ENCODE results near the gene APC. TPM values are rescaled to one million over a fixed set of nuclear protein-coding genes. Genes with fewer than 3 reads are reported as not detected.

Gene APC
- total RNA-seq, 1 experiment from 2014 or later: 33.7 TPM

GRCh38 chr5:112824197-112824596, 86.5 kb downstream of the APC start:
- no peaks in the 10 kb centered on the region for H3K9me3 ChIP-seq (ENCODE audit: control insufficient read depth, insufficient read depth, low read depth, low read length)
- H3K27me3 ChIP-seq (ENCODE audit: control insufficient read depth, insufficient read depth, low read length): no peaks in the 10 kb centered on the region
- in situ Hi-C loops (cut with HindIII; ENCODE audit: low pct_unique_long_range_greater_than_20kb, low sequenced_read_pairs) (no loop called here), intact Hi-C loops (cut with micrococcal nuclease; ENCODE audit: unreplicated experiment) (no loop called here)
- BruUV-seq (replicated peaks): no TSS peak
- ATAC-seq: no peak
- DNase-seq (ENCODE audit: low read depth, low spot score): no peak
- no peak overlapping the region for H3K27ac ChIP-seq (ENCODE audit: low read length)
- POLR2A ChIA-PET: no interaction called here
- CTCF ChIA-PET: no interaction called here
- peaks cover 8% of the 10 kb centered on the region for H3K36me3 ChIP-seq (ENCODE audit: control insufficient read depth, insufficient read depth, low read length)
- no peaks in the 10 kb centered on the region for H3K4me1 ChIP-seq (ENCODE audit: control insufficient read depth, insufficient read depth, low read length)
- no peak overlapping the region for H3K4me3 ChIP-seq (ENCODE audit: low read depth in 2 of 2, low read length in 2 of 2)
- TF ChIP-seq TCF7L2 (IDR thresholded peaks at IDR 0.05; ENCODE audit: low read depth, low read length) (no peak), POLR2AphosphoS5 (IDR thresholded peaks at IDR 0.05; ENCODE audit: low read depth, low read length) (no peak), SIN3A (IDR thresholded peaks at IDR 0.05; ENCODE audit: borderline replicate concordance, insufficient read depth, low read depth, low read length) (no peak)
- TF ChIP-seq, protein P1, sequence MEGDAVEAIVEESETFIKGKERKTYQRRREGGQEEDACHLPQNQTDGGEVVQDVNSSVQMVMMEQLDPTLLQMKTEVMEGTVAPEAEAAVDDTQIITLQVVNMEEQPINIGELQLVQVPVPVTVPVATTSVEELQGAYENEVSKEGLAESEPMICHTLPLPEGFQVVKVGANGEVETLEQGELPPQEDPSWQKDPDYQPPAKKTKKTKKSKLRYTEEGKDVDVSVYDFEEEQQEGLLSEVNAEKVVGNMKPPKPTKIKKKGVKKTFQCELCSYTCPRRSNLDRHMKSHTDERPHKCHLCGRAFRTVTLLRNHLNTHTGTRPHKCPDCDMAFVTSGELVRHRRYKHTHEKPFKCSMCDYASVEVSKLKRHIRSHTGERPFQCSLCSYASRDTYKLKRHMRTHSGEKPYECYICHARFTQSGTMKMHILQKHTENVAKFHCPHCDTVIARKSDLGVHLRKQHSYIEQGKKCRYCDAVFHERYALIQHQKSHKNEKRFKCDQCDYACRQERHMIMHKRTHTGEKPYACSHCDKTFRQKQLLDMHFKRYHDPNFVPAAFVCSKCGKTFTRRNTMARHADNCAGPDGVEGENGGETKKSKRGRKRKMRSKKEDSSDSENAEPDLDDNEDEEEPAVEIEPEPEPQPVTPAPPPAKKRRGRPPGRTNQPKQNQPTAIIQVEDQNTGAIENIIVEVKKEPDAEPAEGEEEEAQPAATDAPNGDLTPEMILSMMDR (IDR thresholded peaks at IDR 0.05): no peak
- TF ChIP-seq, protein P2, sequence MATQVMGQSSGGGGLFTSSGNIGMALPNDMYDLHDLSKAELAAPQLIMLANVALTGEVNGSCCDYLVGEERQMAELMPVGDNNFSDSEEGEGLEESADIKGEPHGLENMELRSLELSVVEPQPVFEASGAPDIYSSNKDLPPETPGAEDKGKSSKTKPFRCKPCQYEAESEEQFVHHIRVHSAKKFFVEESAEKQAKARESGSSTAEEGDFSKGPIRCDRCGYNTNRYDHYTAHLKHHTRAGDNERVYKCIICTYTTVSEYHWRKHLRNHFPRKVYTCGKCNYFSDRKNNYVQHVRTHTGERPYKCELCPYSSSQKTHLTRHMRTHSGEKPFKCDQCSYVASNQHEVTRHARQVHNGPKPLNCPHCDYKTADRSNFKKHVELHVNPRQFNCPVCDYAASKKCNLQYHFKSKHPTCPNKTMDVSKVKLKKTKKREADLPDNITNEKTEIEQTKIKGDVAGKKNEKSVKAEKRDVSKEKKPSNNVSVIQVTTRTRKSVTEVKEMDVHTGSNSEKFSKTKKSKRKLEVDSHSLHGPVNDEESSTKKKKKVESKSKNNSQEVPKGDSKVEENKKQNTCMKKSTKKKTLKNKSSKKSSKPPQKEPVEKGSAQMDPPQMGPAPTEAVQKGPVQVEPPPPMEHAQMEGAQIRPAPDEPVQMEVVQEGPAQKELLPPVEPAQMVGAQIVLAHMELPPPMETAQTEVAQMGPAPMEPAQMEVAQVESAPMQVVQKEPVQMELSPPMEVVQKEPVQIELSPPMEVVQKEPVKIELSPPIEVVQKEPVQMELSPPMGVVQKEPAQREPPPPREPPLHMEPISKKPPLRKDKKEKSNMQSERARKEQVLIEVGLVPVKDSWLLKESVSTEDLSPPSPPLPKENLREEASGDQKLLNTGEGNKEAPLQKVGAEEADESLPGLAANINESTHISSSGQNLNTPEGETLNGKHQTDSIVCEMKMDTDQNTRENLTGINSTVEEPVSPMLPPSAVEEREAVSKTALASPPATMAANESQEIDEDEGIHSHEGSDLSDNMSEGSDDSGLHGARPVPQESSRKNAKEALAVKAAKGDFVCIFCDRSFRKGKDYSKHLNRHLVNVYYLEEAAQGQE (IDR thresholded peaks at IDR 0.05; ENCODE audit: insufficient read depth in 1 of 2, low read depth in 2 of 2, low read length in 1 of 2): no peak

DNA sequence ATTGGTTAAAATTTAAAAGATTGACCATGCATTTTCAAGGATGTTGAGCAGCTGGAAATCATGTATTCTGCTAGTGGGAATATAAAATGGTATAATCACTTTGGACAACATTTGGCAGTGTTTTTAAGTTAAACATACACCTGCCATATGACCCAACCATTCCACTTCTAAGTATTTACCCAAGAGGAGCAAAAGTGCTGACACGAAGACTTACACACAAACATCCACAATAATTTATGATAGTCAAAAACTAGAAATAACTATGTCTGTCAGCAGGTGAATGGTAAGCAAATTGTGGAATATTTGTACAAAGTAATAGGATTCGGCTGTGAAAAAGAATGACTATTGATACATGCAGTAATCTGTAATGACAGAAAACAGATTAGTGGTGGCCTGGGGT, 92.7 kb downstream of the APC start:
- Histone ChIP-seq H3K36me3 (ENCODE audit: control insufficient read depth, insufficient read depth, low read length) (peaks cover 5% of the 10 kb centered on the region; the same call in 1 of the 2 replicates), H3K9me3 (ENCODE audit: control insufficient read depth, insufficient read depth, low read depth, low read length) (no peaks in the 10 kb centered on the region), H3K27ac (ENCODE audit: low read length) (no peak overlapping the region), H3K27me3 (ENCODE audit: control insufficient read depth, insufficient read depth, low read length) (no peaks in the 10 kb centered on the region), H3K4me3 (ENCODE audit: low read depth in 2 of 2, low read length in 2 of 2) (no peak overlapping the region), H3K4me1 (ENCODE audit: control insufficient read depth, insufficient read depth, low read length) (no peaks in the 10 kb centered on the region)
- in situ Hi-C loops (cut with HindIII; ENCODE audit: low pct_unique_long_range_greater_than_20kb, low sequenced_read_pairs) (no loop called here), intact Hi-C loops (cut with micrococcal nuclease; ENCODE audit: unreplicated experiment) (no loop called here)
- DNase-seq (ENCODE audit: low read depth, low spot score) (no peak), ATAC-seq (no peak)
- TF ChIP-seq, protein P1 (IDR thresholded peaks at IDR 0.05): no peak
- TF ChIP-seq SIN3A (IDR thresholded peaks at IDR 0.05; ENCODE audit: borderline replicate concordance, insufficient read depth, low read depth, low read length): no peak
- TF ChIP-seq TCF7L2 (IDR thresholded peaks at IDR 0.05; ENCODE audit: low read depth, low read length): no peak
- TF ChIP-seq, protein P2 (IDR thresholded peaks at IDR 0.05; ENCODE audit: insufficient read depth in 1 of 2, low read depth in 2 of 2, low read length in 1 of 2): no peak
- no peak for TF ChIP-seq POLR2AphosphoS5 (IDR thresholded peaks at IDR 0.05; ENCODE audit: low read depth, low read length)
- no TSS peak for BruUV-seq (replicated peaks)
- ChIA-PET CTCF (no interaction called here), POLR2A (no interaction called here)
